ENCODE data around the gene EXT2. TPM values are rescaled to one million over a fixed set of nuclear protein-coding genes. Genes with fewer than 3 reads are reported as not detected.

The EXT2 gene
- total and polyA plus RNA-seq, 2 of the 13 experiments (the other 11 are each of a cell fraction or from before 2014, with no cell fraction given), result 61.5 to 68.7 TPM

GRCh38 chr11:44159848-44160721 is 64.6 kb downstream of the EXT2 start (continued):
- TF ChIP-seq ZNF142 (CRISPR knock-in tag; IDR thresholded peaks at IDR 0.05), result no peak

GRCh38 chr11:44162004-44162403 is 66.5 kb downstream of the EXT2 start:
- no peak for FAIRE-seq
- in situ Hi-C loops (cut with HindIII; ENCODE audit: extremely low pct_ligation_motif_present, low pct_unique_long_range_greater_than_20kb), result no loop called here
- ChIA-PET POLR2A (no interaction called here), CTCF (ENCODE audit: low intra/inter-chr PET ratio, low total read pairs) (no interaction called here)
- Histone ChIP-seq H3K9me3 (ENCODE audit: low read length) (no peaks in the 10 kb centered on the region), H4K20me1 (ENCODE audit: insufficient read depth, low read length) (no peaks in the 10 kb centered on the region), H3K4me1 (ENCODE audit: insufficient read depth, low read length) (no peaks in the 10 kb centered on the region), H2AFZ (ENCODE audit: low read length) (no peak overlapping the region), H3K27ac (ENCODE audit: extremely low read length, insufficient read depth, low read length) (no peak overlapping the region), H3K4me3 (replicated peaks in 1 of 3; ENCODE audit: insufficient read depth in 1 of 3, low read depth in 2 of 3, low read length in 3 of 3) (no peak overlapping the region), H3K27me3 (ENCODE audit: control insufficient read depth in 1 of 2, insufficient read depth in 2 of 2, low read length in 2 of 2) (no peaks in the 10 kb centered on the region), H3K9ac (ENCODE audit: insufficient read depth, low read depth, low read length) (no peak overlapping the region), H3K4me2 (ENCODE audit: low read depth, low read length) (no peak overlapping the region), H3K36me3 (replicated peaks in 1 of 2; ENCODE audit: control insufficient read depth in 1 of 2, insufficient read depth in 2 of 2, low read length in 2 of 2) (peaks cover 0 to 2% of the 10 kb centered on the region in 2 experiments; a peak in 1 of 5 replicates), H3K79me2 (ENCODE audit: insufficient read depth, low read length) (no peaks in the 10 kb centered on the region)
- 89% methylated on average over 1 of the region's 1 CpG for WGBS (ENCODE audit: low lambda C conversion rate)
- ATAC-seq, result no peak
- BruUV-seq (replicated peaks), result no TSS peak
- no peak for DNase-seq (ENCODE audit: low spot score)
- intact Hi-C loops (cut with micrococcal nuclease; ENCODE audit: unreplicated experiment), result no loop called here
- TF ChIP-seq MBD4 (IDR thresholded peaks at IDR 0.05; ENCODE audit: borderline replicate concordance, low read length) (no peak), POLR2G (IDR thresholded peaks at IDR 0.05; ENCODE audit: low read depth, low read length) (no peak), ZNF329 (CRISPR knock-in tag; IDR thresholded peaks at IDR 0.05; ENCODE audit: low read depth) (no peak), ZNF256 (CRISPR knock-in tag; conservative IDR thresholded peaks at IDR 0.05) (no peak), ZSCAN22 (CRISPR knock-in tag; IDR thresholded peaks at IDR 0.05) (no peak), HBP1 (CRISPR knock-in tag; IDR thresholded peaks at IDR 0.05; ENCODE audit: low read depth) (no peak), ZBTB20 (CRISPR knock-in tag; IDR thresholded peaks at IDR 0.05; ENCODE audit: borderline replicate concordance, low read depth) (no peak), ARID2 (CRISPR knock-in tag; IDR thresholded peaks at IDR 0.05; ENCODE audit: borderline replicate concordance) (no peak)
- TF ChIP-seq, protein P1, sequence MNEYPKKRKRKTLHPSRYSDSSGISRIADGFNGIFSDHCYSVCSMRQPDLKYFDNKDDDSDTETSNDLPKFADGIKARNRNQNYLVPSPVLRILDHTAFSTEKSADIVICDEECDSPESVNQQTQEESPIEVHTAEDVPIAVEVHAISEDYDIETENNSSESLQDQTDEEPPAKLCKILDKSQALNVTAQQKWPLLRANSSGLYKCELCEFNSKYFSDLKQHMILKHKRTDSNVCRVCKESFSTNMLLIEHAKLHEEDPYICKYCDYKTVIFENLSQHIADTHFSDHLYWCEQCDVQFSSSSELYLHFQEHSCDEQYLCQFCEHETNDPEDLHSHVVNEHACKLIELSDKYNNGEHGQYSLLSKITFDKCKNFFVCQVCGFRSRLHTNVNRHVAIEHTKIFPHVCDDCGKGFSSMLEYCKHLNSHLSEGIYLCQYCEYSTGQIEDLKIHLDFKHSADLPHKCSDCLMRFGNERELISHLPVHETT (CRISPR knock-in tag; conservative IDR thresholded peaks at IDR 0.05), result no peak
- TF ChIP-seq, protein P2, sequence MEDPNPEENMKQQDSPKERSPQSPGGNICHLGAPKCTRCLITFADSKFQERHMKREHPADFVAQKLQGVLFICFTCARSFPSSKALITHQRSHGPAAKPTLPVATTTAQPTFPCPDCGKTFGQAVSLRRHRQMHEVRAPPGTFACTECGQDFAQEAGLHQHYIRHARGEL (CRISPR knock-in tag; IDR thresholded peaks at IDR 0.05), result no peak
- TF ChIP-seq, protein P3, sequence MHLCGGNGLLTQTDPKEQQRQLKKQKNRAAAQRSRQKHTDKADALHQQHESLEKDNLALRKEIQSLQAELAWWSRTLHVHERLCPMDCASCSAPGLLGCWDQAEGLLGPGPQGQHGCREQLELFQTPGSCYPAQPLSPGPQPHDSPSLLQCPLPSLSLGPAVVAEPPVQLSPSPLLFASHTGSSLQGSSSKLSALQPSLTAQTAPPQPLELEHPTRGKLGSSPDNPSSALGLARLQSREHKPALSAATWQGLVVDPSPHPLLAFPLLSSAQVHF (CRISPR knock-in tag; IDR thresholded peaks at IDR 0.05), result no peak
